Measurements from ENCODE around the gene TEKT5. TPM values are rescaled to one million over a fixed set of nuclear protein-coding genes. Genes with fewer than 3 reads are reported as not detected.

TEKT5 gene
- total RNA-seq, 4 donors from 2014 or later = not detected

- Histone ChIP-seq H3K36me3 (no peaks in the 10 kb centered on the region), H3K27me3 (no peaks in the 10 kb centered on the region), H3K9me3 (no peaks in the 10 kb centered on the region), H3K4me3 (no peak overlapping the region), H3K27ac (replicated peaks in 1 of 4) (no peak overlapping the region), H3K4me1 (peaks cover 16 to 29% (median 22%) of the 10 kb centered on the region in 4 donors)
- TF ChIP-seq POLR2AphosphoS5 (IDR thresholded peaks at IDR 0.05) = no peak
- no peak for TF ChIP-seq POLR2A (IDR thresholded peaks at IDR 0.05; ENCODE audit: low read depth)
- TF ChIP-seq CTCF (IDR thresholded peaks at IDR 0.05) = no peak
- TF ChIP-seq EP300 (IDR thresholded peaks at IDR 0.05) = no peak
- 94% methylated on average over 7 of the region's 7 CpGs for WGBS
- intact Hi-C loops (cut with DNase I) = no loop called here
- no peak for DNase-seq (ENCODE audit: extremely low spot score)
Measured at GRCh38 chr16:10599626-10600025, 95.1 kb downstream of the TEKT5 start.

DNA sequence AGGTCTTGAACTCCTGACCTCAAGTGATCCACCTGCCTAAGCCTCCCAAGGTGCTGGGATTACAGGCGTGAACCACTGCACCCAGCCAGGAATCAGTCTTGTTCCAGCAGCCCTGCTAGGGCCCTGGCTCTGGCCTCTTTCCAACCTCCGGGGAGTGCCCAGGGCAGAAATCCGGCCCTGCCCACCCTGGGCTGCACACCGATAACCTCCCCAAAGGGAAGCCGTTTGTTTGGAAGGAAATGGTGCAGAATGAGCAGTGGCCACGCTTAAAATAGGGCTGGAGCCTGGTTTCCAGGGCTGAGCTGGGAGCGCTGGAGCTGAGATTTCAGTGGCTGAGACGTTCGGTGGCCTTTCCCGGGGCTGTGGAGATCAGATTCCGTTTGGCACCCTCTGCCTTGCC lies 96.6 kb downstream of the TEKT5 start:
- Histone ChIP-seq H3K4me1 (peaks cover 16 to 29% (median 22%) of the 10 kb centered on the region in 4 donors), H3K27me3 (no peaks in the 10 kb centered on the region), H3K9me3 (no peaks in the 10 kb centered on the region), H3K4me3 (no peak overlapping the region), H3K27ac (replicated peaks in 1 of 4) (no peak overlapping the region), H3K36me3 (no peaks in the 10 kb centered on the region)
- TF ChIP-seq CTCF (IDR thresholded peaks at IDR 0.05) (no peak), POLR2AphosphoS5 (IDR thresholded peaks at IDR 0.05) (peak in 1 of 2 donors; percentile 33)
- WGBS = 62% methylated on average over 6 of the region's 11 CpGs
- intact Hi-C loops (cut with DNase I) = no loop called here
- no peak for DNase-seq (ENCODE audit: extremely low spot score)

DNA sequence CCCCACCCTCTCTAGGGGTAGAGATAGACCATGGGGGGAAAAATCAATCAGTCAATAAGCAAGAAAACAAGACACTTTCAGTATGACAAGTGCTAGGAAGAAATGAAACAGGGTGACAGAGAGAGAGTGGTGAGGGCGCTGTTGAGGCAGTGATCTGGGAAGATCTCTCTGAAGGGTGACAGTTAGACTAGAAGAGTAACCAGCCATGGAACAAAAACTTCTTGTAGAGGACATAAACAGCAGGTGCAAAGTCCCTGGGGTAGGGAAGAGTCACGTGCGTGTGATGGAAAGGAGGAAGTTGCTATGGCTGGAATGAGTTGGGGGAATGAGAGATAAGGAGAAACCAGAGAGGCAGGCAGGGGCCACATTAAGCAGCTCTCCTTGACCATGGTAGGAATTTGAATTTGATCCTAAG lies 97.5 kb downstream of the TEKT5 start:
- no peaks in the 10 kb centered on the region for H3K9me3 ChIP-seq
- peaks cover 15 to 23% (median 19%) of the 10 kb centered on the region in 4 donors for H3K4me1 ChIP-seq
- DNase-seq (ENCODE audit: extremely low spot score) = no peak
- no peaks in the 10 kb centered on the region for H3K27me3 ChIP-seq
- TF ChIP-seq CTCF (IDR thresholded peaks at IDR 0.05) (no peak), POLR2AphosphoS5 (IDR thresholded peaks at IDR 0.05) (no peak), POLR2A (IDR thresholded peaks at IDR 0.05; ENCODE audit: low read depth) (no peak), EP300 (IDR thresholded peaks at IDR 0.05) (no peak)
- no peak overlapping the region for H3K4me3 ChIP-seq
- 74% methylated on average over 3 of the region's 3 CpGs for WGBS
- H3K36me3 ChIP-seq = no peaks in the 10 kb centered on the region
- H3K27ac ChIP-seq (replicated peaks in 1 of 4) = no peak overlapping the region
- intact Hi-C loops (cut with DNase I) = no loop called here

DNA sequence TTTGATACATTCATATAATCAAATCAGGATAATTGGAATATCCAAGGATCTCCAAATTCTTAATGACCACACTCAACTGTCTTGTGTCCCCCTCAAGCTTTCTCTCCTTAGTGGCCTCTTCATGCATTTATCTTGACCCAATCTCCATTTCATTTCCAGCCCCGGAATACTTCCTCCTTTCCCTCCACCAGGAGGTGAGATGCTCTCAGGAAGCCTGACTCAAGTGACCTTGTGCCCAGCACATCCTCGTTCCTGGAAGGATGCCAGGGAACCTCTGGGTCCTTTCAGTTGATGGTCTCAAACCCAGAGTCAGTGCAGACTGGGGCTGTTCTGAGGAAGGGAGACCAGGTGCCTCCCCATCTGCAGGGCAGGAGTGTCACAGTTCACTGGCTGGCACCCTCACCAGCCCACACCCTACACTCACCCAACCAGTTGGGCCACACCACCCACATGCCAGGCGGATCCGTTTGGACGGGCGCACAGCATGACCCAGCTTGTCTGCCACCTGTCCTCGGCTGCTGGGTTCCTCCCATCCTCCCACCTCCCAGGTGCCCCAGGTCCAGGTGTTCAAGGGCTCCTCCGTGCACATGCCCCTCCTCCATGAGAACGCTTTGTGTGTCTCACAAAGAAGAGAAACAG lies 100.3 kb downstream of the TEKT5 start:
- DNase-seq (ENCODE audit: extremely low spot score) = no peak
- Histone ChIP-seq H3K27ac (replicated peaks in 1 of 4) (no peak overlapping the region), H3K27me3 (no peaks in the 10 kb centered on the region), H3K9me3 (no peaks in the 10 kb centered on the region), H3K4me3 (no peak overlapping the region), H3K4me1 (peaks cover 0 to 9% (median 2%) of the 10 kb centered on the region in 4 donors), H3K36me3 (no peaks in the 10 kb centered on the region)
- intact Hi-C loops (cut with DNase I) = no loop called here
- WGBS = 75% methylated on average over 8 of the region's 9 CpGs
- TF ChIP-seq POLR2AphosphoS5 (IDR thresholded peaks at IDR 0.05) (no peak), CTCF (IDR thresholded peaks at IDR 0.05) (no peak), EP300 (IDR thresholded peaks at IDR 0.05) (no peak), POLR2A (IDR thresholded peaks at IDR 0.05; ENCODE audit: low read depth) (no peak)

DNA sequence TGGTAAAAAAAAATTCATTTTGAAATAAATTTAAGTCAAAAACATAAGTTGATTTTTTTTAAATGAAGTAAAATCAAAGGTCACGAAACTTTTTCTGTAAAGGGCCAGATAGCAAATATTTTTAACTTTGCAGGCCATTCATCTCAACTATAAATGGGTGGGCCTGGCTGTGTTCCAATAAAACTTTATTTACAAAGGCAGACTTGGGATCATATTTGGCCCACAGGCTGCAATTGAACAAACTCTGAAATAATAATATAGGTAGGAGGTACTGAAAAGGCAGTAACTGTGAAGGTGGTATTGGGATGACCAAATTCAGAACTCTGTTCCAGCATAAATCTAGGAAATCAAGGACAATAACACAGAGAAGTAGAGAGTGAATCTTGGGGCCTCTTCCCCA lies 102.1 kb downstream of the TEKT5 start:
- H3K36me3 ChIP-seq = no peaks in the 10 kb centered on the region
- intact Hi-C loops (cut with DNase I) = no loop called here
- DNase-seq (ENCODE audit: extremely low spot score) = no peak
- no peak overlapping the region for H3K4me3 ChIP-seq
- H3K9me3 ChIP-seq = no peaks in the 10 kb centered on the region
- peaks cover 0 to 13% (median 0%) of the 10 kb centered on the region in 4 donors for H3K27me3 ChIP-seq
- H3K4me1 ChIP-seq = peaks cover 0 to under 1% (median 0%) of the 10 kb centered on the region in 4 donors
- TF ChIP-seq CTCF (IDR thresholded peaks at IDR 0.05) (no peak), POLR2A (IDR thresholded peaks at IDR 0.05; ENCODE audit: low read depth) (no peak), EP300 (IDR thresholded peaks at IDR 0.05) (no peak), POLR2AphosphoS5 (IDR thresholded peaks at IDR 0.05) (no peak)
- H3K27ac ChIP-seq (replicated peaks in 1 of 4) = no peak overlapping the region
- WGBS = 79% methylated on average over 1 of the region's 1 CpG

Measured in esophagus muscularis mucosa (tissue), 4 donors.